Measurements from ENCODE around the gene BCL2. TPM values are rescaled to one million over a fixed set of nuclear protein-coding genes. Genes with fewer than 3 reads are reported as not detected.

BCL2 gene
- total RNA-seq, 1 experiment from 2014 or later, result 2.7 TPM

DNA sequence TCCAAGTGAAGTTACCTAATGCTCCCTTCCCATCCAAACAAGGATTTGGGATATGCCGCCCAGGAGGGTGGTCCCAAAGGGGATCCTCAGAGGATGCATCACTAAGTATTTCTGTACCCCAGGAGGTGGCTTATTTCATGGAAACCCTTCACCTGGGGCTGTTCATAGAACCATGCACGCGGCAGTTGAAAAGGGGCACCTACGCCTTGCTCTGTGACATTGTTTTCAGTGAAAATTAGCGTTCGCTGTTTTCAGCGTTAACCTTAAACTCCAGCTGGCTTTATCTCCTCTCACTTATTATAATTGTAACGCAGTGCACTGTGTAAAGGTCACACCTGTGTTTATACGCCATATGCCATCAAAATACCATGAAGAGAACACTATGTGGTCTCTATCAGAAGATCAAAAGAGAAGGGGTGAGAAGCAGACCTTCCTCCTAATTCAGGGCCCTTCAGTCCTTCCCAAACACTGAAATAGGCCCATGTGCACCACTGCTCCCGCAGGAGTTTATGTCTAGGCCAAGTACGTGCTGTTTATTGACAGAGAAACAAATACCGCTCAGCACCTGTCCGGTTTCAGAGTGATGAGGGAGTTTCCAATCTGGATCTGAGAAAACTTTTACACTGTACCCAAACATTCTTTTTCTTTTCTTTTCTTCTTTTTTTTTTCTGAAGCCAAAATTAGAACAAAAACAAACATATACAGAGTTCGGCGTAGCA lies 162.1 kb downstream of the BCL2 start:
- DNase-seq (ENCODE audit: low spot score), result no peak

DNA sequence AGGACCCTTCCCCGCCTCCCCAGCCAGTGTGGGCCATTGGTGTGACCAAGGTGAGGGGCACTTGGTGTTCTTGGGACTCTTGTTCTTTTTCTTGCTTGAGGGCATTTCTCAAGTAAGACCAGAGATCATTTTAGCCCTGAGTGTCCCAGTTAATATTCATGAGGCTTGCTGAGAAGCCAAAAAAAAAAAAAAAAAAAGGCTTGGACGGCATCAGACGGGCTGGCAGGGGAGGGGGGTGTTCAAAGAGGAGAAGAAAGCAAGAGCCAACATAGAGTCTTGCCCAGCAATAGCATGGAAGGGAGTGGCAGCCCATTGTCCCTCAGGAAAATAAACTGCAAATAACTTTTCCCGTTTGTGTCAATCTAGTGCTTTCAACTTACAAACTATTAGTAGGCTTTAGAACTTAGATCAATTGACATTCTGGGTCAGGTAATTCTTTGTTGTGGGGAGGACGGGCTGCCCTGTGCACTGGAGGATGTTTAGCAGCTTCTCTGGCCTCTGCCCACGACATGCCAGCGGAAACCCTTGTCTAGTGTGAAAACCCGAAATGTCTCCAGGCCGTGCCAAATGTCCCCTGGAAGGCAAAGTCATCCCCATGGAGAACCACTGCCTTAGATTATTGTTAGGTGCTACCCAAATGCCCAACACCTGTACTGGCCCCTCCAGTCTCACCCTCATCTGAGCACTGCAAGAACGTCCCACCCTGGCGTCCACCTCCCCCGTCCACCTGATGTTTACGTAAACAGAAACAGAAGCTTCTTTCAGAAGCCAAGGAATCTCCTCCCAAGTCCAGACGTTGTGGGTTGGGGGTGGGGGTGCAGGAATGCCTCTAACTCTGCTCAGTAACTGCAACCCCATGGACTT lies 163.4 kb downstream of the BCL2 start:
- no peak for DNase-seq (ENCODE audit: low spot score)

DNA sequence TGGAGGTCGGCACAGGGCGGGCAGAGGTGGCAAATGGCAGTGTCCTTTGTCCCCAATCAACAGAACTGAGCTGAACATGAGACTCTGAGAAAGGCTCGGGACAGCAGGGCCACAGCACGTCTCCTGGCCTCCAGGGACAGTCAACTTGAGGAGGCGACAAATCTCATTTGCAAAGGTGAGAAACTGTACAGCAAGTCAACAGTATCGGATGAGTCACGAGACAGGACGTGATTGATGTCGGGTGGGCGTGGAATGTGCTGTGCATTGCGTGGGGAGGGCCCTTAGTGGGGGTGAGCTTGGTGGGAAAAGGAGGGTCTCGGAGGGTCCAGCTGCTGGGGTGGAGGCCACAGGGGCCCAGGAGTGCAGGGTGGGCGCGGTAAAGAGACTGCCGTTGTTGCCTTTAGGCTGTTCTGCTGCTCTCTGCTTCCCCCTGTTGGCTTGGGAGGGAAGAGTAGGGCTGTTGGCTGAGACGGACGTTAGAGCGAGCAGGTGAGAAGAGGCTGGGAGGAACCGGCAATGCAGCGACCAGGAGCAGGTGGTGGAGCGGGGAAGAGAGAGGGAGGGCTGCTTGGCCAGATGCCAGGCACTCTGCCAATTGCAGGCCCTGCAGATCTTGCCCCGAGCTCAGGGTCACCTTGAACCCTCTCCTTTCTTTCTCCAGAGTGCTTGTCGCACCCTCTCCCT lies 164.3 kb downstream of the BCL2 start:
- no peak for DNase-seq (ENCODE audit: low spot score)

DNA sequence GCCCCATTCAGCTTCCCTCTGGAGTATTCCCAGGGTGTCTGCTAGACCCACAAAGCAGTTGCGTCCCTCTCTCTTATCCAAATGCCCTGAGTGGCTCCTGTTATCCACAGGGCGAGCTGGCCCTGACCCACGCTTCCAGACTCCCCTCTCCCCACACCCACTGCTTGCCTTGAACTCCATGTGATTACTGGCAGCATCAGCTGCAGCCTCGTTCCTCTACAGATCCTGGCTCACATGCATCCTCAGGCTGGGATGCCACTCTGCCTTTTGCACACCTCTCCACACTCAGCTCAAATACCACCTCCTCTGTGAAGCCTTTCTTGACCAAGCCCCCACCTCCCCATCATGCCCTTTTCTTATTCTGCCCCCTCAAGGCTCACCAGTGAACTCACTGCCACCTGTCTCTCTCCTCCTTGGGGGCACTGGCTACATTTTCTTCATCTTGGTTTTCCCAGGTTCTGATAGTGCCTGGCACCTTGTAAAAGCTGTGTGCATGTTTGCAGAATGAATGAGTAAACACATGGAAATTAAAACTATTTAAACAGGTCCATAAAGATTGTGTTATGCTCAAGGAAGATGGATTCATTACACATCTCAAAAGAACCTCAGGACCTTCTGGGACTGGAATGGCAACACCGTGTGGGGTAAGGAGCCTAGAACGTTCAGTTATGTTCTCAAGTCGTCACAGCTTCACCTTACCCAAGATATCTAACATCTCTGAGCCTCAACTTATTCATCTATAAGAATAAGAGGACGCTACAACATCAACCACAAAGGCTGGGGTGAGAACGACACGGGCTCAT lies 165.0 kb downstream of the BCL2 start:
- DNase-seq (ENCODE audit: low spot score), result no peak

DNA sequence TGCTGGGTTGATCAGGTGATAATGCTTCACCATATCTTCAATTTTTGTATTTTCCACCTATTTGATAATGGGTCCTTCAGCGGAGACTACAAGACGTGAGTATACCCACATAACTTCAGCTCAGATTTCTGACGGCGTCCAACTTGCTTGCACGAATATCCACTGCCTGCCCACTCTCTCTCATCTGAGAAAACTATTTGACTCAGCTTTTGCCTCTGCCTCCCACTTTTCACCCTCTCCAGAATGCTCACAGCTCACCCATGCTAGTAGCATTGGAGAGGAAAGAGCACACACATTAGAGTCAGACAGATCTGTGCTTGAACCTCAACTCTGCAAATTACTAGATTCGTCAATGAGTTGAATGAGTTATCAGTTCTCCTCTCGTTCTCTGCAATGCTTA lies 166.8 kb downstream of the BCL2 start:
- DNase-seq (ENCODE audit: low spot score), result no peak

DNA sequence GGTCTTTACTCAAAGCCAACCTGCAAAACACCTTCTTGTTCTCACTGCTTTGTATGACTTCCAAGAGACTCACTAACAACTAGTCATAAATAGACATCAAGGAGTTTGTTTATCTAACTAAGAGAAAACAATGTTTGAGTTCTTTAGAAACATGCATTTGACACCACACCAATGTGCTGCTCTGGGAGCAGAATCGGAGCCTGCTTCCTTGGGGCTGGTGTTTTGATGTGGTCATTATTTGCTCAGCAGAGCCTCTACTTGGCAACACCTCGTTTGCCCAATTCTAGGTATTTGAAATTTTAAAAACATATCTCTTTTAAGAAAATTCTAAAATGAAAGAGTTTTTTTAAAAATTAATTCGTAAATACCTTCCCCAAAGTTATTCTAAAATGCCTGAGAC lies 167.5 kb downstream of the BCL2 start:
- no peak for DNase-seq (ENCODE audit: low spot score)

DNA sequence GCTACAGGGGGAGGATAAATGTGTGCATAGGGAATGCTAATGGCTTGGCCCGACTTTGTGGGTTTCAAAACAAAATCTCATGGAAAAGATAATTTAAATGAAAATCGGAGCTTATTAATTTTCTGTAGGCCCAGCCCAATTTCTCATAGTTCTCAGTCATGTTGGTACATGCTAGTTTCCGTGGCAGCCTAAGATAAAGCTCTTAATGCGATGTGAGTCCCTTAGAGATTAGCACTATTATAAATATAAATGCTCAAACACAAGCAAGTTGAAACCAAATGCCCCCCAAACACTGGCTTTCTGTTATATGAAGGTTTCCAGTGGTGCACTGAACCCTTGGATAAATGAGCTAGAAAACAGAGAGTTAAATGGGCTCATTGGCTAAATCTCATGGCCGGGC lies 168.0 kb downstream of the BCL2 start:
- no peak for DNase-seq (ENCODE audit: low spot score)

DNA sequence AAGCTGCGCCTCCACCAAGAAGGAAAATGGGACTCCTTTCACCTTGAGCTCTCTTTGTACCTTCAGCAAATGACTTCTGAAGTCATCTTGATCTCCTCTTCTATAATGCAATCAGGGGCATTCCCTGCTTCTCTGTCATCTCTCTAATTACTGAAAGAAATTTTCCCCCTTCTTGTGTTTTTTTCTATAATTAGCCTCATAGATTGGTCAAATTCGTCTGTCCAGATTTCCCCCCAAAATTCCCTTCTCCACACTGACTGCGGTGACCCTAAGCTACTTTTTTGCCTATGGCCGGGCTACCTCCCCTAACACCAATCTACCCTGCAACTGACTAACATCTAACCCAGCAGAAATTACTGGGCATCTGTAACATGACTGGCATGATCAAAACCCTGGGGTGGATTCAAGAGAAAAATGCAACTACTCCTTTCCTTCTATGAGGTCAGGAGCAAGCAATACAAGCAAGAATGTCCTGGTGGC lies 168.6 kb downstream of the BCL2 start:
- DNase-seq (ENCODE audit: low spot score), result no peak

DNA sequence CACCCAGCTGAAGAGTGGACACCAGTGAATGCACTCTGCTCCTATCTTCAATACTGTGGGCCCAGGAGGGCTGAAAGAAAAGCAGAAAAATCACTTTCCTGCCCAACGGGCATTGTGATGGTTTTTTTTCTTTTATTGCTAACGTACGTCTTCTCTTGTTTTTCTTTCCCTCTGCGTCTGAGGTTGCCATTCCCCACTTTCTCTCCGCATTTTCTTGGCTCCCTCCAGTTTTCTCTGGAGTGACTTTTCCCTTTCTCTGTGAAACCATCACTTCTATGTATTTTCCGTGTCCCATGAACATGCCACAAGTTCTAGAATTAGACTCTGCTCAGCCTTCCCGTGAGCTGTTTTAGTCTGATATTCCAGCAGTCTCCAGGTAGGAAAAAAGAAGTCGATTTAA lies 169.2 kb downstream of the BCL2 start:
- no peak for DNase-seq (ENCODE audit: low spot score)

DNA sequence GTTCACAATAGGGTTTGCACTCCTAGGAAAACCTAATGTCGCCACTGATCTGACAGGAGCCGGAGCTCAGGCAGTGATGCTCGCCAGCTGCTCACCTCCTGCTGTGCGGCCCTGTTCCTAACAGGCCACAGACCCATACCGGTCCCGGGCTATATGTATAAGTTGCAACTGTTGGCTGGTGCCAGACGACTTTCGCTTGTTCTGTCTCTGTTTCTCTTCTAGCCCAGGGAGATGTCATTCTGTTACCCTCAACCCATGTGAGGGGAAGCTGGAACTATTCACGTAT lies 170.3 kb downstream of the BCL2 start:
- no peak for DNase-seq (ENCODE audit: low spot score)

DNA sequence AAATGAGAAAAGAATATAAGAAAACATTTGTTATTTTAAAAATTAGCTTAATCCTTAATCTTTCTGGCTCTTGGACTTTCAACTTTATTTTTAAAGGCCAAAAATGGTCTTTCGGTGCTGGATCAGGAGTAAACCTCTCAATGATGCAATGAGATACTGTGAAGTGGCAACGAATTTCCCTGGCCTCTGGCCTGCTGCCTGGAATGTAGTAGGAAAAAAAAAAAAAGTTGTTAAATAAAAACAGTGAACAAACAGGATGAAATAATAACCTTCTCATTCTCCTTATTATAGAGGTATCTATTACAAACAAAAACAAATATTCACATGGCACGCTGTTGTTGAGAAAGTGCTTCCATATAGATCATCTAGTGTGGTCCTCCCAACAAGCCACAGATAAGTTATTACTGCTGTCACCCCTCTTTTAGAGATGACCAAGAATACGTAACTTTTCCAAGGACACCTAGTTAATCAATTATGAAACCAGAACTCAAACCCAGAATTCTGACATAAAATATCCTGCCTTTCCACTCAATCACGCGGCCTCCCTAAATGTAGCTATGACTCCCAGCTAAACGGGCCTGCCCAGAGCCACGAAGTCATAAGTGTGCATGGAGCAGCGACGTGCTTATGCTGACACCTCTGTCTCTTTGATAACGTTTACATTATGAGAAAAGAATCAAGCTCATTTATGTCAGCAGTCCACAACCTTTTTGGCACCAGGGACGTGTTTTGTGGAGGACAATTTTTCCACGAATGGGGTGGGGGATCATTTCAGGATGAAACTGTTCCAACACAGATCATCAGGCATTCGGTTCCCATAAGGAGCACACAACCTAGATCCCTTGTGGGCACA lies 170.9 kb downstream of the BCL2 start:
- peak; percentile 65 for DNase-seq (ENCODE audit: low spot score)

DNA sequence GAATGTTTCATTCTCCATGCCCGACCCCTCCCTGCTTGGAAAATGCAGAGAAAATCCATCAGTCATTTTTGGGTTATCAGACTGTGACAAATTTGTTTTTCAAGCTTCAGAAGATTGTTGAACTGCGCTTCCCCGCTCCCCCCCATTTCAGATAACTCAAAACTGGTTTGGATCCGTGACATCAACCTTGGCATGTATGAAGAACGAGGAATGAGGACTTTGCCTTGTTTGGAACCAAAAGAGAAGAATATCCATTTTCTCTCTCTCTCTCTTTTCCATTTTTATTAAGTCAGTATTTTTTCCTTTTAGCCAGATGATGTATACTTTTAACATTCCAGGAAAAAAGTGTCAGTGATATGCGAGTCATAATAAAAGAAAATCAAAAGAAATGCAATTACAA lies 171.6 kb downstream of the BCL2 start:
- DNase-seq (ENCODE audit: low spot score), result no peak

DNA sequence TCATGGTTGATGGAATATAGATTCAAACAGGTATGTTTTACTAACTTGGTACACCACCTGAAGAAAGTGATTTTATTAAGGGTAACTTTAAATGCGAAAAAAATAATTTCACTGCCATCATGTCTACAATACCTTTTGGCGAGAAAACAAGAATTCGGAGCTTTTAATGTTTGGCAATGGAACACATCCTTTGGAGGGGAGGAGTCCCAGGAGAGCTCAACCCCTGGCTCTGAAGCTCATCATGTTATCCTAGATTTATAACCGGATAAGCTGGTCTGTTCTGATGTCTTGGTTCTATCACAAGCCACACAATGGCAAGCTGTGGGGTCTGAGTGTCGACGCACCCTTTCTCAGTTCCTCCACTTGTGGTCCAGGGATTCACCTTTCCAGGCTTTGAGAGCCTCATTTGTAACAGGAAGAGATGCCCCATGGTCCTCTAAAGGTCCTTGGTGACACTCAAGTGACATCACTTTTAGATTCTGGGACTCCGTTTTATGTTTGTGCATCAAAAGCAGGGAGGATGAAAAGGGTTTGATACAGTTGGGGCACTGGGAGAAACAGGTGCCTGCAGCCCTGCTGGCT lies 172.7 kb downstream of the BCL2 start:
- no peak for DNase-seq (ENCODE audit: low spot score)

DNA sequence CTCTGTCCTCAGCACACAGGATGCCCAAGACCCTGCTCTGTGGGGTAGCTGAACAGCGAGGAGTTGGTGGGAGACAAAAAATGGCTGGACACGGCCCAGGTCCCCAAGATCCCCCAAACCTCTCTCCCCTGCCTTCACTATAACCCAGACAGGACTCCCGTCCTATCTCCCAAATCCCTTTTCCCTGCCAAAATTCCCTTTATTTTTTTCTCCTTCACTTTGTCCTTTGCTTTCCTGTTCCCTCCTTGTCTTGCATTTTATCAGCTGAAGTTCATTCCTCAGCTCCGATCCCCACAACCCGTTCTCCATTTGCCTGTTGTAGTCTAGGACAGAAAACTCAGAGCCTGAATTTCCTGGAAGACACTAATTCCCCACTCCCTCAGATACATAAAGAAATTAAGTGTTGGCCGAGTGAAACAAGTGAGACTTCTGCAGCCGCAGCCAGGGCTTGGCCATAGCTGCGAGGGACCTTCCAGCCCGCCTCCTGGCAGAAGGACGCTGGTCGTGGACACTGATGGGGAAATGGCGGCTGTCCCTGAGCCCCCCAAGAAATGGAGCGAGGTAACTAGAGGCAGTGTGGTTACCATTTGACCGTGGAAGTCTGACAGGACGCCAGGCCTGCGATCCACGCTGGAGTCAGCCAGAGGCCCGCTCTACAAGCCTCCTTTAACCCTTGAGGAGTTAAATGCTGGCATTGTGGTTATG lies 173.6 kb downstream of the BCL2 start:
- no peak for DNase-seq (ENCODE audit: low spot score)

DNA sequence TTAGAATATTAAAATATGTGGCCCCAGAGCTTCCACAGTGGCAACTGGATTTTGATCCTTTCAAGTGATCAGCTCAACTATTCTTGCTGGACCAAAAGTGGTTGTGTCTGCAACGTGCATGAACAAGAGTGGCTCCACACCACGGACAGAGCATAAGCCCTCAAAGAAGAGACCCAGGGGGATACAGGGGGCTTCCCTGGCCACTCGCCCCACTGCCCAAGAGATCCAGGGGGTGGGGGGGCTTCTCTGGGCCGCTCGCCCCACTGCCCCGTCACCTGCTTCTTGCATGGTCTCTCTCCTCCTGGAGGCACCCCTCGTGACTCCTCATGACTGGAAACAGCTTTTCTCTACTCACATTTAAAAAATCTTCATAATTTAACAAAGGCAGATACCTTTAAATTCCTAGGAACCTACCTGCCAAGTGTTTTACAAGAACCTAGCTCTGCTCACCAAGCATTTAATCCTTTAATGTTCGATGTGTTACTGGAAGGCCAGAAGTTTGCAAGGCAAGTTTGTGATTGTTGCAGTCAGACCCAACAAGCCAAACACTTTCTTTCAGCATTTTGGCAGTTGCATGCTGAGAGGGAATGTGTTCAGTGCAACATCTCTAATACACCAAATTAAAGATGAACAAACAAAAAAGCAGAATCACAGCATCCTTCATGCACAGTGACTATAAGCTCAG lies 174.3 kb downstream of the BCL2 start:
- no peak for DNase-seq (ENCODE audit: low spot score)

DNA sequence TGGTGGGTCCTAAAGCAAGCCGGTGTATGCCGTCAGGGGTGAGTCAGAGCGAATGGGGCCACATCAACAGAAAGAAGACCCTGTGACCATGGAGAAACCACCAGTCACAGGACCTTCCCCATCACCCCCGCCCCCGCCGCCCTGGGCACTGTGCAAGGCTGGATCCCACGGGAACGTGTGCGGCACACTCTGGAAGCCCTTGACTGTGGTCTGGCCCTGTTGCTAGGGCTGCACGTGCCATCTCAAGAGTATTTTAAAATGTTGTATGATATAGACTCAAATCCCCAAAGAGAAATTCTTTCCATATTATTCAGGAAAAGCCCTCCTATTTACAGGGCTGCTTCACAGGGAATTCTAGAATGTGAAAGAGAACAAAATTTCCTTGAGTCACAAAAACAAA lies 174.8 kb downstream of the BCL2 start:
- DNase-seq (ENCODE audit: low spot score), result no peak

DNA sequence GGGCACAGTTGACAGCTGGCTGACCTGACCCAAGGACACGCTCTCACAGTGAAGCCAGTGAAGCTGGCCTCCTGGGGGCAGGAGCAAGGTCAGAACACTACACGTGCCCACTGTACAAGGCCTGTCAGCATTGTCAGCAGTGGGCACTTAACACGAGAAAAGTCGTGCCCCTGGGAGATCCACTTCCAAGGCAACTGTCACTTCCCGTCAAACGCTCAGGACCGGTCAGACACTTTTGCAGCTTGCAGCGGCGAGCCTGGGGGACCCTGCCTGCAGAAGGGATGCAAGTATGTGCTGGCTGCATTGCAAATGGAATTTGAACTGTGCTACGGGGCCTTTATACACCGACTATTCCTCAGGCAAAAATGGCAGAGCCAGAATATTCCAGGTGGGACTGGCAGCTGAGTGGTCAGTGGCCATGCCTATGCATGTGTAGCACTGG lies 176.2 kb downstream of the BCL2 start:
- DNase-seq (ENCODE audit: low spot score), result no peak

DNA sequence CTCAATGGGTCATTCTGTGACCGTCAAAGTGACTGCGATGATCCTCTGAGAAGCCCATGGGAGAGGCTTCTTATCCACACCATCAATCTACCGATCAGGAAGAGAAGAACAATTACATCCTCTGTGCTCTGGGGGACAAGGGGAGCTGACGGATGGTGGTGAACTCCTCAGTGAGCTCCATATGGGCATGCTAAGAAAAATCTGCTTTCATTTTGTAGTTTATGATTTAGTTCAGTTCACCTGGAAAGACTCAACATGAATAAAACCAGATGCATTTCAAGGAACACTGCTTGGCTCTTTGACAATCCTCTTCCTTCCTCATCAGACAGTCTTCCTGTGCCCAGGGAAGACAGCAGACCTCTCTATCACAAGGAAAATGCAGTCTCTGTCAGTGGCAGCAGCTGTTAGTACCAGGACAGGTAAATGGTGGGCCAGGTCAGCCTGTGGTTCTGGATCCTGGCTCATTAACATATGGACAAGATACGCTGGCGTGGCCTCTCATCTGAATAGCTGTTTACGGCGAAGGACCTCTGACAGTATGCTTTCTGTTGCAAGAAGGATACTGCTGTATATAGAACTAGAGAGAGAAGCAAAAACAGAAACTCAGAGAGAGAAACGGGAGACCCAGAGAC lies 176.9 kb downstream of the BCL2 start:
- DNase-seq (ENCODE audit: low spot score), result no peak

DNA sequence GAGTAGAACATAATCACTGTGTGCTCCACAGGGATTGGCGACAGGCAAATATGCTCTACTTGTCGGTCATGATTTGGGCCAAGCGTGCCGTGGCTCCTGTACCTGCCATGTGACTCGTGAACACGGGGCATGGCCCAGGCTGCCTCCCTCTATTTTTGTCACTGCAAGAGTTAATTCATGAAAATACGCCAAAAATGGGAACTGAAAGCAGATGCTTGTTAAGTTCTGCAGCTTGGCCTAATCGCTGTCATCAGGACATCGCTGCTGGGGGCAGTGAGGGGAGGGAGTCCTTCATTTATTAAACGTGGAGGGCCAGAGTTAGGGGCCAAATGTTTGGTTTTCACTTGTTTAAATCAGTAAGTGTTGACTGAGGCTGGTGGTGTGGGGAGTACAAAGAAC lies 177.8 kb downstream of the BCL2 start:
- no peak for DNase-seq (ENCODE audit: low spot score)
